HepG2 (cell line): ENCODE results near the gene RAB36. TPM values are rescaled to one million over a fixed set of nuclear protein-coding genes. Genes with fewer than 3 reads are reported as not detected.

Experiments
- AKAP8 ChIP-seq: sonication (generic); formaldehyde crosslinking; IDR thresholded peaks from 2 replicates; pipeline ENCODE4 v1.5.1; 2020; ENCODE audit warnings: mild to moderate bottlenecking, missing genetic modification reagents
- ATF4 ChIP-seq, 2 experiments: fragments of 450-650 bp in 1 of 2; sonication (generic) in 1 of 2; formaldehyde crosslinking; IDR thresholded peaks; 2 replicates each; pipeline versions ENCODE4 v1.5.0 to v1.8.0; 2020 to 2022; ENCODE audit warnings: mild to moderate bottlenecking in 1 of 2, missing genetic modification reagents in 1 of 2
- BRD4 ChIP-seq: sonication (generic); formaldehyde crosslinking; IDR thresholded peaks from 2 replicates; pipeline ENCODE4 v1.4.0; 2020; ENCODE audit warnings: missing genetic modification reagents
- MXI1 ChIP-seq: IDR thresholded peaks from 3 replicates; pipeline ENCODE4 v1.6.1; 2012; ENCODE audit warnings: low read depth, low read length, inconsistent platforms, borderline replicate concordance
- PAXIP1 ChIP-seq: sonication (generic); formaldehyde crosslinking; conservative IDR thresholded peaks from 2 replicates; pipeline ENCODE4 v1.4.0; 2020; ENCODE audit warnings: mild to moderate bottlenecking, missing genetic modification reagents, moderate library complexity
- PTBP1 ChIP-seq: fragments of 200-400 bp; formaldehyde crosslinking; IDR thresholded peaks from 2 replicates; pipeline ENCODE4 v1.6.1; 2018; ENCODE audit warnings: low read length, low read depth; ENCODE audit not compliant: poor library complexity, severe bottlenecking
- REXO4 ChIP-seq: sonication (generic); formaldehyde crosslinking; IDR thresholded peaks from 2 replicates; pipeline ENCODE4 v1.8.0; 2022; ENCODE audit warnings: missing genetic modification reagents, mild to moderate bottlenecking, borderline replicate concordance
- SYNCRIP ChIP-seq: fragments of 200-400 bp; formaldehyde crosslinking; IDR thresholded peaks from 2 replicates; pipeline ENCODE4 v1.6.1; 2018; ENCODE audit warnings: mild to moderate bottlenecking, low read depth, low read length; ENCODE audit not compliant: insufficient read depth
- TEAD3 ChIP-seq: optimal IDR thresholded peaks from 2 replicates; pipeline ENCODE3; 2016; ENCODE audit warnings: borderline replicate concordance
- THAP9 ChIP-seq: sonication (generic); formaldehyde crosslinking; IDR thresholded peaks from 2 replicates; pipeline ENCODE4; 2020; ENCODE audit warnings: missing genetic modification reagents, mild to moderate bottlenecking, borderline replicate concordance
- ZFX ChIP-seq: sonication (generic); formaldehyde crosslinking; IDR thresholded peaks from 2 replicates; pipeline ENCODE4 v1.4.0; 2020; ENCODE audit warnings: mild to moderate bottlenecking, low read depth, missing genetic modification reagents, moderate library complexity
- ZMYM4 ChIP-seq: sonication (generic); formaldehyde crosslinking; IDR thresholded peaks from 2 replicates; pipeline ENCODE4 v1.8.1; 2023; ENCODE audit warnings: mild to moderate bottlenecking, missing genetic modification reagents
- ZNF350 ChIP-seq: sonication (generic); formaldehyde crosslinking; IDR thresholded peaks from 2 replicates; pipeline ENCODE4 v1.4.0; 2020; ENCODE audit warnings: mild to moderate bottlenecking, low read depth, missing genetic modification reagents, borderline replicate concordance
- ZNF414 ChIP-seq: sonication (generic); formaldehyde crosslinking; IDR thresholded peaks from 2 replicates; pipeline ENCODE4 v1.5.0; 2020; ENCODE audit warnings: missing genetic modification reagents
- ZNF580 ChIP-seq: IDR thresholded peaks from 2 replicates; pipeline ENCODE4 v1.6.1; 2016; ENCODE audit warnings: low read depth, borderline replicate concordance
- ZNF7 ChIP-seq: IDR thresholded peaks from 2 replicates; pipeline ENCODE4 v1.6.1; 2016; ENCODE audit warnings: missing biosample characterization, missing genetic modification reagents
- ZNF766 ChIP-seq: sonication (generic); formaldehyde crosslinking; IDR thresholded peaks from 2 replicates; pipeline ENCODE4 v1.5.0; 2020; ENCODE audit warnings: missing genetic modification reagents, borderline replicate concordance
- ZNF772 ChIP-seq: sonication (generic); formaldehyde crosslinking; IDR thresholded peaks from 2 replicates; pipeline ENCODE4 v1.5.0; 2020; ENCODE audit warnings: mild to moderate bottlenecking, missing genetic modification reagents
- ZNF773 ChIP-seq: sonication (generic); formaldehyde crosslinking; IDR thresholded peaks from 2 replicates; pipeline ENCODE4 v1.4.0; 2020; ENCODE audit warnings: missing genetic modification reagents, borderline replicate concordance
- polyA plus RNA-seq, 8 experiments: library from polyadenylated mRNA; depleted of rRNA in 3 of 8; stranded (reverse) in 7 of 8; unstranded in 1 of 8; fragments of >200 nt; fragmentation: Illumina TruSeq in 4 of 8; extraction: Trizol in 4 of 8; gene quantifications; 2 replicates each; pipeline versions ENCODE4 v1.2.1 to v1.2.3, GENCODE V29; 2011 to 2016; ENCODE audit warnings: low read depth in 4 of 8, missing spikeins in 1 of 8, mixed read lengths in 1 of 8; ENCODE audit not compliant: insufficient read depth in 1 of 8
- total RNA-seq, 5 experiments: library from RNA; depleted of rRNA; stranded (reverse); fragments of >200 nt; fragmentation: Illumina TruSeq; extraction: Trizol; gene quantifications; 2 replicates each; pipeline ENCODE4 v1.2.3, GENCODE V29; 2016; ENCODE audit warnings: low read depth in 1 of 5

Gene RAB36
- total and polyA plus RNA-seq, 2 of the 13 experiments (the other 11 are each of a cell fraction or from before 2014, with no cell fraction given): 0.24 to 0.86 TPM

GRCh38 chr22:23179381-23180299, 34.4 kb downstream of the RAB36 start (continued):
- TF ChIP-seq ZNF580 (CRISPR knock-in tag) (0 out of 2 replicates have a peak, but pooled peaks have one; percentile 30), ZNF766 (CRISPR knock-in tag) (no peak), SYNCRIP (no peak), MXI1 (peak; percentile 45; the same call in 1 of the 3 replicates), ZMYM4 (0 out of 2 replicates have a peak, but pooled peaks have one; percentile 15), ZNF350 (CRISPR knock-in tag) (peak; percentile 45; the same call in 1 of the 2 replicates), PTBP1 (peak; percentile 9), ATF4 (CRISPR knock-in tag; IDR thresholded peaks at IDR 0.05) (no peak), ZNF7 (no peak), AKAP8 (CRISPR knock-in tag) (no peak), PAXIP1 (peak; percentile 31), THAP9 (CRISPR knock-in tag) (peak; percentile 71; the same call in 1 of the 2 replicates), BRD4 (CRISPR knock-in tag) (no peak), ZFX (peak; percentile 43; the same call in 1 of the 2 replicates), ZNF773 (CRISPR knock-in tag) (no peak), REXO4 (CRISPR knock-in tag) (0 out of 2 replicates have a peak, but pooled peaks have one; percentile 43), ZNF772 (peak; percentile 58; the same call in 1 of the 2 replicates), ZNF414 (peak; percentile 77; the same call in 1 of the 2 replicates), TEAD3 (CRISPR knock-in tag) (peak; percentile 9)
